ENCODE data around the gene KCNT1. TPM values are rescaled to one million over a fixed set of nuclear protein-coding genes. Genes with fewer than 3 reads are reported as not detected.

Gene KCNT1
- total and polyA plus RNA-seq, 2 experiments from 2014 or later: 0.27 TPM; not detected in 1

DNA sequence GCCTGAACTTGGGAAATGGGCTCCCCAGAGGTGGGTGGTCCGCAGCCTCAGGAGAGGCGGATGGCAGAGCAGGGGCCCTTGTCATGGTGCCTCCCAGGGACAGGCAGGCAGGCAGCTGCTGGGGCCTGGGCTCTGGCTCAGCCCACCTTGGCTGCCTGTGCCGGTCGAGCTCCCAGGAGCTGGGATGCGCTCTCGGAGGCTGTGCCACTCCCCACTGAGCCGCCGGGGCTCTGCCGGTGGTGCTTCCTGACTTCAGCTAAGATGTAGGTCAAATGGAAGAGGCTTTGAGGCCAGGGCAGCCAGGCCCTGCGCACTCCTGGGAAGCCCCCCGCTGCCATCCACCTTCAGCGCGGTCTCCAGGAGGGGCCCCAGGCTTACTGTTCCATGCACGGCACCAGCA, 41.0 kb downstream of the KCNT1 start:
- TF ChIP-seq EZH2phosphoT487 (IDR thresholded peaks at IDR 0.05; ENCODE audit: low read depth, severe bottlenecking, unreplicated experiment): no peak
- no peak for TF ChIP-seq EZH2 (IDR thresholded peaks at IDR 0.05; ENCODE audit: borderline replicate concordance)
- TF ChIP-seq CTCF (IDR thresholded peaks at IDR 0.05; ENCODE audit: poor library complexity): no peak
- Histone ChIP-seq H3K4me3 (no peak overlapping the region), H2AFZ (no peak overlapping the region), H3K79me2 (no peaks in the 10 kb centered on the region), H4K20me1 (ENCODE audit: insufficient read depth, poor library complexity, severe bottlenecking) (no peaks in the 10 kb centered on the region), H3K36me3 (replicated peaks; ENCODE audit: insufficient read depth, low read depth) (no peaks in the 10 kb centered on the region), H3K4me2 (no peak overlapping the region), H3K9me3 (ENCODE audit: low read depth) (no peaks in the 10 kb centered on the region), H3K27me3 (peaks cover 4% of the 10 kb centered on the region), H3K4me1 (ENCODE audit: insufficient read depth) (no peaks in the 10 kb centered on the region), H3K9me2 (replicated peaks; ENCODE audit: insufficient read depth) (no peaks in the 10 kb centered on the region), H3K27ac (no peak overlapping the region)
- no peak for DNase-seq (ENCODE audit: low spot score)
- WGBS (ENCODE audit: low lambda C conversion rate, missing lambda C conversion rate): 86% methylated on average over 13 of the region's 14 CpGs

GRCh38 chr9:135743546-135744332, 41.8 kb downstream of the KCNT1 start:
- TF ChIP-seq EZH2phosphoT487 (IDR thresholded peaks at IDR 0.05; ENCODE audit: low read depth, severe bottlenecking, unreplicated experiment) (no peak), CTCF (IDR thresholded peaks at IDR 0.05; ENCODE audit: poor library complexity) (no peak), EZH2 (IDR thresholded peaks at IDR 0.05; ENCODE audit: borderline replicate concordance) (no peak)

DNA sequence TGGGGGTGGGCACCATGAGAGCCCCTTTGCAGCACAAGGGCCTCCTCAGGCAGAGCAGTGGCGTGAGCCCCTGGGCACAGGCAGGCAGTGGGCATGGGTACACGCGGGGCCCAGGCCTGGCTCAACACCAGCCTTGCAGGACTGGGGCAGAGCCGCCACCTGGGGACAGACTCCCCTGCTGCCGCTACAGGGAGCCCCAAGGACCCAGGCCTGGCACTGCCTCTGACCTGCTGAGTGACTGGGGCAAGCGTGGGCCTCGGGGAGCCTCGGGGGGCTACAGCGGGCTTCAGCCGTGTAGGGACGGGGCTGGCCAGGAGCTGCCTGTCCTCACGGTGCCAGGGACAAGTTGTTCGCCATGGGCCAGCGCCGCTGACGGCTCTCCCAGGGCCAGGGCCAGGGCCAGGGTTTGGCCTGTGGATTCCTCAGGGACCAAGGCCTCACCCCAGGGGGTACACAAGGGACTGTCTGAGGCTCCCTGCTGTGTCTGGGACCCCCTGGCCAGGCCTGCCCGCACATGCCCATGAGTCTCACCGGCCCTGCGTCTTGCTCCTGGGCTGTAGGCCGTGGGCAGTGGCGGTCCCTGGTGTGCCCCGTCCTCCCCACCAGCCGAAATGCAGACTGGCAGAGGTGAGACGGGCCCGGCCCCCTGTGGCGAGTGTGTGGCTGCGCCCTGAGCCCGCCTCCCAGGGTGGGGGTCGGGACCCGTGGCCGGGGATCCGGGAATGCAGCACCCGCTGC, 42.5 kb downstream of the KCNT1 start:
- TF ChIP-seq EZH2 (IDR thresholded peaks at IDR 0.05; ENCODE audit: borderline replicate concordance): no peak
- TF ChIP-seq EZH2phosphoT487 (IDR thresholded peaks at IDR 0.05; ENCODE audit: low read depth, severe bottlenecking, unreplicated experiment): no peak
- TF ChIP-seq CTCF (IDR thresholded peaks at IDR 0.05; ENCODE audit: poor library complexity): no peak
- H3K27me3 ChIP-seq: no peaks in the 10 kb centered on the region

More at GRCh38 chr9:135743546-135744332, 41.8 kb downstream of the KCNT1 start:
- no peak overlapping the region for H2AFZ ChIP-seq
- H3K9me2 ChIP-seq (replicated peaks; ENCODE audit: insufficient read depth): no peaks in the 10 kb centered on the region
- no peak overlapping the region for H3K4me3 ChIP-seq
- no peak for DNase-seq (ENCODE audit: low spot score)
- H3K27ac ChIP-seq: no peak overlapping the region
- no peak overlapping the region for H3K4me2 ChIP-seq
- H3K27me3 ChIP-seq: no peaks in the 10 kb centered on the region
- H3K79me2 ChIP-seq: no peaks in the 10 kb centered on the region
- H3K9me3 ChIP-seq (ENCODE audit: low read depth): no peaks in the 10 kb centered on the region
- WGBS (ENCODE audit: low lambda C conversion rate, missing lambda C conversion rate): 92% methylated on average over 25 of the region's 25 CpGs
- H4K20me1 ChIP-seq (ENCODE audit: insufficient read depth, poor library complexity, severe bottlenecking): no peaks in the 10 kb centered on the region
- no peaks in the 10 kb centered on the region for H3K4me1 ChIP-seq (ENCODE audit: insufficient read depth)
- H3K36me3 ChIP-seq (replicated peaks; ENCODE audit: insufficient read depth, low read depth): no peaks in the 10 kb centered on the region

More for the DNA sequence above, 42.5 kb downstream of the KCNT1 start:
- no peak overlapping the region for H3K4me2 ChIP-seq
- 93% methylated on average over 33 of the region's 33 CpGs for WGBS (ENCODE audit: low lambda C conversion rate, missing lambda C conversion rate)
- no peak overlapping the region for H2AFZ ChIP-seq
- H3K9me3 ChIP-seq (ENCODE audit: low read depth): no peaks in the 10 kb centered on the region
- no peak overlapping the region for H3K27ac ChIP-seq
- no peaks in the 10 kb centered on the region for H3K79me2 ChIP-seq
- H3K4me3 ChIP-seq: no peak overlapping the region
- H3K9me2 ChIP-seq (replicated peaks; ENCODE audit: insufficient read depth): no peaks in the 10 kb centered on the region
- no peak for DNase-seq (ENCODE audit: low spot score)
- no peaks in the 10 kb centered on the region for H4K20me1 ChIP-seq (ENCODE audit: insufficient read depth, poor library complexity, severe bottlenecking)
- H3K36me3 ChIP-seq (replicated peaks; ENCODE audit: insufficient read depth, low read depth): no peaks in the 10 kb centered on the region
- H3K4me1 ChIP-seq (ENCODE audit: insufficient read depth): no peaks in the 10 kb centered on the region

Measured in hepatocyte (in vitro differentiated cells).